Measurements from ENCODE around the gene ATP10B.

Gene ATP10B

GRCh38 chr5:160547872-160548271 lies 304.1 kb downstream of the ATP10B start:
- H3K27me3 ChIP-seq (replicated peaks; ENCODE audit: control insufficient read depth, insufficient read depth, low read length), result no peaks in the 10 kb centered on the region
- H3K4me3 ChIP-seq (replicated peaks; ENCODE audit: low read depth, low read length), result no peak overlapping the region
- H3K36me3 ChIP-seq (ENCODE audit: control insufficient read depth, insufficient read depth, low read length), result no peaks in the 10 kb centered on the region
- DNase-seq (ENCODE audit: extremely low read depth, insufficient read length), result no peak
- no peak for TF ChIP-seq CTCF (IDR thresholded peaks at IDR 0.05; ENCODE audit: insufficient read depth, low read length, poor library complexity, severe bottlenecking)

GRCh38 chr5:160547061-160547460 lies 304.9 kb downstream of the ATP10B start:
- Histone ChIP-seq H3K27me3 (replicated peaks; ENCODE audit: control insufficient read depth, insufficient read depth, low read length) (no peaks in the 10 kb centered on the region), H3K4me3 (replicated peaks; ENCODE audit: low read depth, low read length) (no peak overlapping the region), H3K36me3 (ENCODE audit: control insufficient read depth, insufficient read depth, low read length) (no peaks in the 10 kb centered on the region)
- no peak for DNase-seq (ENCODE audit: extremely low read depth, insufficient read length)
- TF ChIP-seq CTCF (IDR thresholded peaks at IDR 0.05; ENCODE audit: insufficient read depth, low read length, poor library complexity, severe bottlenecking), result no peak

GRCh38 chr5:160545832-160546231 lies 306.2 kb downstream of the ATP10B start:
- Histone ChIP-seq H3K4me3 (replicated peaks; ENCODE audit: low read depth, low read length) (no peak overlapping the region), H3K36me3 (ENCODE audit: control insufficient read depth, insufficient read depth, low read length) (no peaks in the 10 kb centered on the region), H3K27me3 (replicated peaks; ENCODE audit: control insufficient read depth, insufficient read depth, low read length) (no peaks in the 10 kb centered on the region)
- no peak for TF ChIP-seq CTCF (IDR thresholded peaks at IDR 0.05; ENCODE audit: insufficient read depth, low read length, poor library complexity, severe bottlenecking)
- DNase-seq (ENCODE audit: extremely low read depth, insufficient read length), result no peak

- Histone ChIP-seq H3K4me3 (replicated peaks; ENCODE audit: low read depth, low read length) (no peak overlapping the region), H3K36me3 (ENCODE audit: control insufficient read depth, insufficient read depth, low read length) (no peaks in the 10 kb centered on the region), H3K27me3 (replicated peaks; ENCODE audit: control insufficient read depth, insufficient read depth, low read length) (no peaks in the 10 kb centered on the region)
- DNase-seq (ENCODE audit: extremely low read depth, insufficient read length), result no peak
- no peak for TF ChIP-seq CTCF (IDR thresholded peaks at IDR 0.05; ENCODE audit: insufficient read depth, low read length, poor library complexity, severe bottlenecking)
Observed at GRCh38 chr5:160543395-160543794, 308.6 kb downstream of the ATP10B start.

- Histone ChIP-seq H3K4me3 (replicated peaks; ENCODE audit: low read depth, low read length) (no peak overlapping the region), H3K36me3 (ENCODE audit: control insufficient read depth, insufficient read depth, low read length) (no peaks in the 10 kb centered on the region), H3K27me3 (replicated peaks; ENCODE audit: control insufficient read depth, insufficient read depth, low read length) (no peaks in the 10 kb centered on the region)
- no peak for TF ChIP-seq CTCF (IDR thresholded peaks at IDR 0.05; ENCODE audit: insufficient read depth, low read length, poor library complexity, severe bottlenecking)
- DNase-seq (ENCODE audit: extremely low read depth, insufficient read length), result no peak
Observed at GRCh38 chr5:160542840-160543239, 309.2 kb downstream of the ATP10B start.

GRCh38 chr5:160542281-160542680 lies 309.7 kb downstream of the ATP10B start:
- no peaks in the 10 kb centered on the region for H3K27me3 ChIP-seq (replicated peaks; ENCODE audit: control insufficient read depth, insufficient read depth, low read length)
- H3K36me3 ChIP-seq (ENCODE audit: control insufficient read depth, insufficient read depth, low read length), result no peaks in the 10 kb centered on the region
- no peak overlapping the region for H3K4me3 ChIP-seq (replicated peaks; ENCODE audit: low read depth, low read length)
- no peak for TF ChIP-seq CTCF (IDR thresholded peaks at IDR 0.05; ENCODE audit: insufficient read depth, low read length, poor library complexity, severe bottlenecking)
- no peak for DNase-seq (ENCODE audit: extremely low read depth, insufficient read length)

Measured in GM06990 (cell line).